Spleen (tissue), 7 donors: Measurements from ENCODE around the gene CROT.

Source experiments
- POLR2AphosphoS5 ChIP-seq, 3 donors: sonication (generic); formaldehyde crosslinking; IDR thresholded peaks; one replicate each; pipeline ENCODE4 v1.5.1; 2017; ENCODE audit warnings: antibody characterized with exemption in 3 of 3
- TF ChIP-seq, protein P1 (sequence below), 11 experiments: fragments of 200-600 bp in 7 of 11; fragments of 450-650 bp in 4 of 11; sonication (generic) in 4 of 11; IDR thresholded peaks in 8 of 11; conservative IDR thresholded peaks in 3 of 11; 1 replicate in 7 of 11; 2 replicates in 4 of 11; pipeline versions ENCODE4 v1.4.0 to v1.8.0; 2016 to 2021; ENCODE audit warnings: antibody characterized with exemption in 11 of 11, inconsistent platforms in 4 of 11, mild to moderate bottlenecking in 1 of 11
- donor health status: DM: no; HTN: no; CAD: no; lungs with moderate emphysema.
- donor health status: DM: no; HTN: no; CAD: no.
- donor health status: DM: no; HTN: no; CAD: no.

GRCh38 chr7:87347207-87347606 is 1.7 kb downstream of the CROT start:
- TF ChIP-seq, protein P1, sequence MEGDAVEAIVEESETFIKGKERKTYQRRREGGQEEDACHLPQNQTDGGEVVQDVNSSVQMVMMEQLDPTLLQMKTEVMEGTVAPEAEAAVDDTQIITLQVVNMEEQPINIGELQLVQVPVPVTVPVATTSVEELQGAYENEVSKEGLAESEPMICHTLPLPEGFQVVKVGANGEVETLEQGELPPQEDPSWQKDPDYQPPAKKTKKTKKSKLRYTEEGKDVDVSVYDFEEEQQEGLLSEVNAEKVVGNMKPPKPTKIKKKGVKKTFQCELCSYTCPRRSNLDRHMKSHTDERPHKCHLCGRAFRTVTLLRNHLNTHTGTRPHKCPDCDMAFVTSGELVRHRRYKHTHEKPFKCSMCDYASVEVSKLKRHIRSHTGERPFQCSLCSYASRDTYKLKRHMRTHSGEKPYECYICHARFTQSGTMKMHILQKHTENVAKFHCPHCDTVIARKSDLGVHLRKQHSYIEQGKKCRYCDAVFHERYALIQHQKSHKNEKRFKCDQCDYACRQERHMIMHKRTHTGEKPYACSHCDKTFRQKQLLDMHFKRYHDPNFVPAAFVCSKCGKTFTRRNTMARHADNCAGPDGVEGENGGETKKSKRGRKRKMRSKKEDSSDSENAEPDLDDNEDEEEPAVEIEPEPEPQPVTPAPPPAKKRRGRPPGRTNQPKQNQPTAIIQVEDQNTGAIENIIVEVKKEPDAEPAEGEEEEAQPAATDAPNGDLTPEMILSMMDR (IDR thresholded peaks at IDR 0.05 in 8 of 11, conservative IDR thresholded peaks at IDR 0.05 in 3 of 11): no peak
- no peak for TF ChIP-seq POLR2AphosphoS5 (IDR thresholded peaks at IDR 0.05)
